Body of pancreas (tissue), 4 donors: ENCODE results near the gene MAN2A2. TPM values are rescaled to one million over a fixed set of nuclear protein-coding genes. Genes with fewer than 3 reads are reported as not detected.

Experiments
- ATAC-seq: fragments of 150-250 bp; one replicate; pipeline ENCODE4 v1.9.1; 2016
- DNase-seq, 4 donors: peaks; one replicate each; pipeline ENCODE4 v3.0.0-alpha.2; 2019
- H3K27ac ChIP-seq, 4 donors: fragments of 200-600 bp; sonication (generic); 1 replicate in 3 of 4; 2 replicates in 1 of 4; pipeline versions ENCODE4 v1.5.1 to v1.6.1; 2016 to 2019; ENCODE audit warnings: mild to moderate bottlenecking in 1 of 4, mixed read lengths in 1 of 4, moderate library complexity in 1 of 4
- H3K27me3 ChIP-seq, 2 donors: fragments of 200-600 bp; sonication (generic); one replicate each; pipeline ENCODE4 v1.6.0; 2016; ENCODE audit warnings: mild to moderate bottlenecking in 1 of 2
- H3K36me3 ChIP-seq, 2 donors: fragments of 200-600 bp; sonication (generic); replicated peaks in 1 of 2; 2 replicates each; pipeline ENCODE4 v1.5.1; 2016; ENCODE audit warnings: low read depth in 2 of 2; ENCODE audit not compliant: insufficient read depth in 1 of 2
- H3K4me1 ChIP-seq: fragments of 200-600 bp; sonication (generic); one replicate; pipeline ENCODE4 v1.6.0; 2016
- H3K4me3 ChIP-seq, 2 donors: fragments of 200-600 bp; sonication (generic); 1 replicate in 1 of 2; 2 replicates in 1 of 2; pipeline ENCODE4 v1.5.1; 2016 to 2019
- H3K9me3 ChIP-seq, 3 donors: fragments of 200-600 bp; sonication (generic); 1 replicate in 2 of 3; 2 replicates in 1 of 3; pipeline ENCODE4 v1.5.1; 2016
- POLR2A ChIP-seq, 3 donors: fragments of 450-650 bp; IDR thresholded peaks; one replicate each; pipeline ENCODE4 v1.6.1; 2016; ENCODE audit warnings: antibody characterized with exemption in 3 of 3, mild to moderate bottlenecking in 2 of 3
- WGBS, 2 donors: methylation state at CpG; one replicate each; pipeline ENCODE4 v1.1.5; 2017; 5-methylcytosine and 5-hydroxymethylcytosine counted together
- intact Hi-C: fragments of 100-400 bp; cut with DNase I; formaldehyde crosslinking; loops from one replicate; pipeline ENCODE4 v1.15.1; 2023
- total RNA-seq, 2 donors: library from RNA; depleted of rRNA; stranded (reverse); fragments of >200 nt; gene quantifications; one replicate each; pipeline ENCODE4 v1.1.0, GENCODE V29; 2016
- TF ChIP-seq, protein P1 (sequence below), 7 experiments: fragments of 450-650 bp in 4 of 7; fragments of 200-600 bp in 3 of 7; sonication (generic) in 3 of 7; IDR thresholded peaks; one replicate each; pipeline ENCODE4 v1.5.1; 2016 to 2019; ENCODE audit warnings: antibody characterized with exemption in 7 of 7

Gene MAN2A2
- total RNA-seq, 2 donors from 2014 or later, result 78.9 to 138 TPM

DNA sequence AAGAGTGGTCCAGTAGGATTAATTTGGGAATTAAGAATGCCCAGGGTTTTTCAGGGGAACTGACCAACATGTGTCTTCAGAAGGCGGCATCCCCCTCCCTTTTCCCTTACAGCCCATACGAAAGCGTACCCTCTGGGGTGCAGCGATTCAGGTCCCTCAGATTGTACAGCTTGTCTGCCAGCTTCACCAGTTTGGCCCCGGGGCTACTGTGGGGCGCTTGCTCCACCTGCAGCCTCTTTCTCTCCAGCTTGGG, 28.4 kb downstream of the MAN2A2 start:
- TF ChIP-seq POLR2A (IDR thresholded peaks at IDR 0.05), result no peak
- TF ChIP-seq, protein P1, sequence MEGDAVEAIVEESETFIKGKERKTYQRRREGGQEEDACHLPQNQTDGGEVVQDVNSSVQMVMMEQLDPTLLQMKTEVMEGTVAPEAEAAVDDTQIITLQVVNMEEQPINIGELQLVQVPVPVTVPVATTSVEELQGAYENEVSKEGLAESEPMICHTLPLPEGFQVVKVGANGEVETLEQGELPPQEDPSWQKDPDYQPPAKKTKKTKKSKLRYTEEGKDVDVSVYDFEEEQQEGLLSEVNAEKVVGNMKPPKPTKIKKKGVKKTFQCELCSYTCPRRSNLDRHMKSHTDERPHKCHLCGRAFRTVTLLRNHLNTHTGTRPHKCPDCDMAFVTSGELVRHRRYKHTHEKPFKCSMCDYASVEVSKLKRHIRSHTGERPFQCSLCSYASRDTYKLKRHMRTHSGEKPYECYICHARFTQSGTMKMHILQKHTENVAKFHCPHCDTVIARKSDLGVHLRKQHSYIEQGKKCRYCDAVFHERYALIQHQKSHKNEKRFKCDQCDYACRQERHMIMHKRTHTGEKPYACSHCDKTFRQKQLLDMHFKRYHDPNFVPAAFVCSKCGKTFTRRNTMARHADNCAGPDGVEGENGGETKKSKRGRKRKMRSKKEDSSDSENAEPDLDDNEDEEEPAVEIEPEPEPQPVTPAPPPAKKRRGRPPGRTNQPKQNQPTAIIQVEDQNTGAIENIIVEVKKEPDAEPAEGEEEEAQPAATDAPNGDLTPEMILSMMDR (IDR thresholded peaks at IDR 0.05), result no peak
- Histone ChIP-seq H3K36me3 (no peaks in the 10 kb centered on the region), H3K27ac (peak overlapping the region; percentile 79 to 98 (median 91)), H3K4me3 (peak overlapping the region in 1 of 2 donors; percentile 45), H3K27me3 (no peaks in the 10 kb centered on the region), H3K9me3 (no peaks in the 10 kb centered on the region), H3K4me1 (peaks cover 50% of the 10 kb centered on the region)
- DNase-seq (no peak), ATAC-seq (no peak)
- 6 to 10% methylated on average over 6 of the region's 6 CpGs for WGBS, 2 donors
- intact Hi-C loops, result no loop called here

DNA sequence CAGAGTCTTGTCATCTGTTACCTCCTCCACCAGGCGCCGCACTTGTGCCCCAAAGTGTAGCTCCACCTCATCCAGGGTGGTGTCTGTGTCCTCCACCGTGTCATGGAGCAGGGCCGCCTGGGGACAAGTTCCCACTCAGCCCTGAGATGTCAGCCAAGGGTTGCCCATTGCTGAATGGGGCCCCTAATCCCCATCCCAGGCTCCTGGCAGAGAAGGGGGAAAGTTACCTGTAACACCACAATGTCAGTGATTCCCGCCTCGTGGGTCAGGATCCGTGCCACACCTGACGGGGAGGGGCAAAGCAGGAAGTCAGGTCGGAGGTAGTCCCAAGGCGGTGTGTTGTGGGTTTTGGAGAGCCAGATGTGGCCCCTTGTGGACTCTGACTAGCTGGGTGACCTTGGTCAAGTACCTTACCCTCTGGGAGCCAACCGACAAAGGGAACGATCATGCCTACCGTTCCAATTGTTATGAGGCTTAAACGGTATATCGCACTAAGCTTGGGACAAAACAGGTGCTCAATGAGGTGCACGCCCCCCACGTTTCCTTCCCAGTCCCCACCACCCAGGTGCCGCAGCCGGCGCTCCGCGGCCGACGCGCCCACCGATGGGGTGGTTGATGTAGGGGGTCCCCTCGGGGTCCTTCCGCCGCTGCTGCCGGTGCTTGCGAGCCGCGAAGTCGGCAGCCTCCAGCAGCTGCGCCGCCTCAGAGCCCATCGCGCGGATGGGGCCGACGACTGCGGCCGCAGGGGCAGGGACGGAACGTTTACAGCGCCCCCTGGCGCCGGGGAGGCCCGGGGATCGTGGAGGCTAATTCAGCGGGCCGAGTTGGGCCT, 28.9 kb downstream of the MAN2A2 start, which contains the start of gene HDDC3:
Gene HDDC3 (minus strand): TSS at position 722 of the 832 bp plus-strand sequence. CDS start 9 bp downstream, at position 713.
- Histone ChIP-seq H3K27ac (peak within 1 kb of the TSS; percentile 79 to 98 (median 91)), H3K9me3 (no peaks in the 10 kb centered on the region), H3K4me1 (peaks cover 55% of the 10 kb centered on the region), H3K36me3 (no peaks in the 10 kb centered on the region), H3K4me3 (peak within 1 kb of the TSS; percentile 45 to 78), H3K27me3 (no peaks in the 10 kb centered on the region)
- intact Hi-C loops, result no loop called here
- ATAC-seq (peak; percentile 64), DNase-seq (peak; percentile 91 to 94 (median 91))
- TF ChIP-seq, protein P1 (IDR thresholded peaks at IDR 0.05), result peak; percentile 91 to 97 (median 93)
- TF ChIP-seq POLR2A (IDR thresholded peaks at IDR 0.05), result peak; percentile 77 to 91 (median 91)
- WGBS, 2 donors, result 0% methylated on average over 6 to 52 of the region's 52 CpGs

DNA sequence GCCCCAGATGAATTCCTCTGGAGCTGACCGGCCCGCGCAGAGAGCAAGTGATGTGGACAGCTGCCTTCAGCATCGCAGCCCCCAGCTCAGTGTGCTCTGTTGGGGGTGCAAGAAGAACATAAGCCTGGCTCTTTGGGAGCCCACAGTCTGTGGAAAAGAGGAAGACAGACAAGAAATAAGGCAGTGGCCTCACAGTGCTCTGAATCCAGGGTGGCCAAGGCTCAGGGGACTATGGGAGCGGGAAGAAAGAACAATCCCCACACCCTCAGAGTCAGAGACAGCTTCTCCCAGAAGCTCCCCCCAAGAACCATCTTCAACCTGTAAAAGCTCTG, 29.5 kb downstream of the MAN2A2 start:
- peaks cover 56% of the 10 kb centered on the region for H3K4me1 ChIP-seq
- 16 to 44% methylated on average over 2 to 5 of the region's 5 CpGs for WGBS, 2 donors
- no peak for DNase-seq
- H3K36me3 ChIP-seq, result no peaks in the 10 kb centered on the region
- intact Hi-C loops, result no loop called here
- no peaks in the 10 kb centered on the region for H3K9me3 ChIP-seq
- H3K27ac ChIP-seq, result peak overlapping the region in 3 of 4 donors; percentile 85 to 98 (median 97)
- no peak for TF ChIP-seq POLR2A (IDR thresholded peaks at IDR 0.05)
- TF ChIP-seq, protein P1 (IDR thresholded peaks at IDR 0.05), result no peak
- no peak overlapping the region for H3K4me3 ChIP-seq
- no peak for ATAC-seq
- H3K27me3 ChIP-seq, result no peaks in the 10 kb centered on the region

DNA sequence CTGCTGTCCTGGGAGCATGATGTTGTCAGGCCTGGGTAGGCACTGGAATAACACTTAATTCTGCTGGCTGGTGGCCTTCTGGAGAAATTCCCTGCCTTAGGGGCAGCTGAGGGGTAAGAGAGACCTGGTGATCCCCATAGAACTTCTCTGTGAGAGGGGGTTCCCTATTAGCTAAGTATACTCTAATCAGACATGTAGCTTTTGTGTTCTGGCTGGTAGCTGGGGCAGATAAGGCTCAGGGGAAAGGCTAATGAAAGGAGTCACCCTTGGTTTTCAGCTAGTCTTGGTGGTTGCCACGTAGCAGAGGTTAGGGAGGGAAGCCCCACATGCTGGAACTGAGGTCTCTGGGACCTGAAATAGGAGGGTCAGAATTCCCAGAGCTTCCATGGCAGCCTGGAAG, 30.2 kb downstream of the MAN2A2 start:
- 39 to 40% methylated on average over 1 of the region's 1 CpG for WGBS, 2 donors
- H3K4me3 ChIP-seq, result no peak overlapping the region
- DNase-seq, result no peak
- H3K4me1 ChIP-seq, result peaks cover 56% of the 10 kb centered on the region
- TF ChIP-seq POLR2A (IDR thresholded peaks at IDR 0.05), result no peak
- TF ChIP-seq, protein P1 (IDR thresholded peaks at IDR 0.05), result no peak
- H3K9me3 ChIP-seq, result no peaks in the 10 kb centered on the region
- ATAC-seq, result no peak
- no peaks in the 10 kb centered on the region for H3K27me3 ChIP-seq
- H3K36me3 ChIP-seq, result peaks cover 0 to 2% of the 10 kb centered on the region in 2 donors
- H3K27ac ChIP-seq, result no peak overlapping the region
- intact Hi-C loops, result no loop called here
